Activated CD4-positive, alpha-beta T cell treated with anti-CD3 and anti-CD28 coated beads, Interleukin-2, amount 10 ng/mL, durations not matched to agents 24 days and 14 days (primary cell): ENCODE results near the gene RGS14. TPM values are rescaled to one million over a fixed set of nuclear protein-coding genes. Genes with fewer than 3 reads are reported as not detected.

Experiments
- DNase-seq: peaks from one replicate; pipeline ENCODE4 v3.0.0; 2022
- H3K27ac Mint-ChIP-seq: one replicate; pipeline ENCODE4 v1.8.0; 2022; ENCODE audit warnings: mild to moderate bottlenecking, mixed read lengths
- H3K27me3 Mint-ChIP-seq: one replicate; pipeline ENCODE4 v1.8.0; 2022; ENCODE audit warnings: mixed read lengths
- H3K36me3 Mint-ChIP-seq: one replicate; pipeline ENCODE4 v1.8.0; 2022; ENCODE audit warnings: low read depth, mild to moderate bottlenecking, mixed read lengths
- H3K4me1 Mint-ChIP-seq: one replicate; pipeline ENCODE4 v1.8.0; 2021; ENCODE audit warnings: mixed read lengths
- H3K4me3 Mint-ChIP-seq: one replicate; pipeline ENCODE4 v1.8.0; 2022; ENCODE audit warnings: mild to moderate bottlenecking, moderate library complexity, mixed read lengths
- H3K9me3 Mint-ChIP-seq: one replicate; pipeline ENCODE4 v1.8.0; 2021; ENCODE audit warnings: mixed read lengths
- intact Hi-C: fragments of 100-400 bp; cut with micrococcal nuclease; formaldehyde crosslinking; loops from one replicate; pipeline ENCODE4 v1.15.1; 2023
- total RNA-seq: library from RNA; stranded (reverse); gene quantifications from 2 replicates; pipeline ENCODE4 v1.2.3, GENCODE V29; 2022

Gene RGS14
- total RNA-seq, 1 donor from 2014 or later = 49.3 TPM

DNA sequence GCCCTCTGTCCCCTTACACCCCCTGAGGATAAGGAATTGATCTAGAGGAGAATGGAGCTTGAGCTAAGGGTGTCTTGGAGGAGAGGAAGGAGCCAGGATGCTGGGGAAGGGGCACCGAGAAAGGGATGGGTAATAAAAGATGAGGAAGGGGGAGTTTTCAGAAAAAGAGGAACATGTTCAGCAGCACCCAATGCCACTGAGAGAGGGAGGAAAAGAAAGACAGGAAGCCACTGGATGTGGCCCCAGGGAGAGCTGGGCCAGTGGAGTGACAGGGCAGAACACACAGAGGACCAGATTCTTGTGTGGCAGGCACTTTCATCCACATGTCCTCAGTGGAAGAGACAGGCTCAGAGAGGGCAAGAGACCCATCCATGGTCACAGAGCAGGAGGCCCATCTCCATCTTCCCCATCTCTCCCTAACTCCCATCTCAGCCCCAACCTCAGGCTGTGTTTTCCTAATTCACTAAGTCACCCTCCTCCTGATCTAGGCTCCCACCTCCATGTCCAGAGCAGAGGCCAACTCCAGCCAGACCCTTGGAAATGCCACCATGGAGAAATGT is 35.6 kb downstream of the RGS14 start:
- H3K9me3 Mint-ChIP-seq = no peaks in the 10 kb centered on the region
- H3K4me3 Mint-ChIP-seq = no peak overlapping the region
- no peaks in the 10 kb centered on the region for H3K36me3 Mint-ChIP-seq
- peaks cover 32% of the 10 kb centered on the region for H3K4me1 Mint-ChIP-seq
- H3K27me3 Mint-ChIP-seq = peaks cover 7% of the 10 kb centered on the region
- H3K27ac Mint-ChIP-seq = no peak overlapping the region
- no peak for DNase-seq
- intact Hi-C loops = no loop called here

DNA sequence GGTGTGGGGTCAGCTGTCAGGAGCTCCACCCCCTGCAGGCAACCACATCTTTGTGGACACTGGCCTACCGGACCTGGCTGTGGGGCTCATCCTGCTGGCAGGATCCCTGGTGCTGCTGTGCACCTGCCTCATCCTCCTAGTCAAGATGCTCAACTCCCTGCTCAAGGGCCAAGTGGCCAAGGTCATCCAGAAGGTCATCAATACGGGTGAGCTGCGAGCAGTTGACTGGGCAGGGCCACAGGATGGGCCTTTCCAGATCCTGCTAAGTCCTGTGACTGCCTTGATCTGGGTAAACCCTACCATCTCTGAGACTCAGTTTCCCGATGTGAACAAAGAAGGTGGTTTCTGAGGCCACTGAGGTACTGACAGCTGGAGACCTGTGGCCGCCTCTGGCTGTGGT is 36.3 kb downstream of the RGS14 start:
- DNase-seq = no peak
- no peak overlapping the region for H3K27ac Mint-ChIP-seq
- no peaks in the 10 kb centered on the region for H3K36me3 Mint-ChIP-seq
- H3K4me3 Mint-ChIP-seq = no peak overlapping the region
- H3K4me1 Mint-ChIP-seq = peaks cover 25% of the 10 kb centered on the region
- intact Hi-C loops = no loop called here
- no peaks in the 10 kb centered on the region for H3K9me3 Mint-ChIP-seq
- H3K27me3 Mint-ChIP-seq = peaks cover 5% of the 10 kb centered on the region

DNA sequence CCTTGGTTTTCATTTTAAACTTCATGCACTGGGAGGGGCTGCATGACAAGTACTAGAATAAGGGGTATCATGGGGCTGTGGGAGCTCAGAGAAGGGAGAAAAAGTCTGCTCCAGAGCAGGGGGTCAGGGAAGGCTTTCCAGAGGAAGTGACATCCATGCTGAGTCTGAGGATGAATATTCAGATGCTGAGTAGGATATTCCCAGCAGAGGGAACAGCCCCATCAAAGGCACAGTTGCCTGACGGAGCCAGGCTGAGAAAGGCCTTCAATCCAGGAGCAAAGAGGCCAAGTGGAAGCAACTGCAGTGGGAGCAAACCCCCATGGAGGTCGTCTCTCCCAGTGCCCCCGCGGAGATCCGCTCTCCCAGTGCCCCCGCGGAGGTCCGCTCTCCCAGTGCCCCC is 38.4 kb downstream of the RGS14 start:
- Mint-ChIP-seq H3K36me3 (no peaks in the 10 kb centered on the region), H3K9me3 (no peaks in the 10 kb centered on the region), H3K4me1 (peaks cover 7% of the 10 kb centered on the region), H3K27ac (no peak overlapping the region), H3K27me3 (peaks cover 7% of the 10 kb centered on the region), H3K4me3 (no peak overlapping the region)
- intact Hi-C loops = no loop called here
- no peak for DNase-seq

DNA sequence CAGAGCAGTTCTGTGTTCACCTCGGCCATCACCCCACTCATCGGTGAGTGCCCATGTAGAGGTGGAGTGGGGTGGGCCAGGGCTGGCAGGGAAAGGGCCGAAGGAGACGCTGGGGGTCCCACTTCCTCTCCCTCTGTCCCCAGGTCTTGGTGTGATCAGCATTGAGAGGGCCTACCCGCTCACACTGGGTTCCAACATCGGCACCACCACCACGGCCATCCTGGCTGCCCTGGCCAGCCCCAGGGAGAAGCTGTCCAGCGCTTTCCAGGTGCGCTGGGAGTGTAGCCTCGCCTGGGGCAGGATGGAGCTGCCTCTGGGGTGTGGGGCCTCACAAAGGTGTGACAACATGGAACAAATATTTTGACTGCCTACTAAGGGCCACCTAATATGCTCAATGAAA is 39.1 kb downstream of the RGS14 start:
- H3K27ac Mint-ChIP-seq = no peak overlapping the region
- intact Hi-C loops = no loop called here
- DNase-seq = no peak
- H3K4me1 Mint-ChIP-seq = peaks cover 3% of the 10 kb centered on the region
- no peak overlapping the region for H3K4me3 Mint-ChIP-seq
- H3K27me3 Mint-ChIP-seq = peaks cover 13% of the 10 kb centered on the region
- no peaks in the 10 kb centered on the region for H3K9me3 Mint-ChIP-seq
- no peaks in the 10 kb centered on the region for H3K36me3 Mint-ChIP-seq

DNA sequence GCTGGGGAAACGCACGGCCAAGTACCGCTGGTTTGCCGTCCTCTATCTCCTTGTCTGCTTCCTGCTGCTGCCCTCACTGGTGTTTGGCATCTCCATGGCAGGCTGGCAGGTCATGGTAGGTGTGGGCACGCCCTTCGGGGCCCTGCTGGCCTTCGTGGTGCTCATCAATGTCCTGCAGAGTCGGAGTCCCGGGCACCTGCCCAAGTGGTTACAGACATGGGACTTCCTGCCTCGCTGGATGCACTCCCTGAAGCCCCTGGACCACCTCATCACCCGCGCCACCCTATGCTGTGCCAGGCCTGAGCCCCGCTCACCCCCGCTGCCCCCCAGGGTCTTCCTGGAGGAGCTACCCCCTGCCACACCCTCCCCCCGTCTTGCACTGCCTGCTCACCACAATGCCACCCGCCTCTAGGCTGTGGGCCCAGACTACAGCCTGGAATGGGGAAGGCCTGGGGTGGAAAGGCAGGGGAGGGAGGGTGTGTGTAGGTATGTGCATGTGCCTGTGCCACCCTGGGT is 40.2 kb downstream of the RGS14 start:
- H3K9me3 Mint-ChIP-seq = no peaks in the 10 kb centered on the region
- no peaks in the 10 kb centered on the region for H3K36me3 Mint-ChIP-seq
- peaks cover 24% of the 10 kb centered on the region for H3K27me3 Mint-ChIP-seq
- no peak overlapping the region for H3K4me3 Mint-ChIP-seq
- peaks cover 13% of the 10 kb centered on the region for H3K4me1 Mint-ChIP-seq
- intact Hi-C loops = no loop called here
- H3K27ac Mint-ChIP-seq = no peak overlapping the region
- no peak for DNase-seq

DNA sequence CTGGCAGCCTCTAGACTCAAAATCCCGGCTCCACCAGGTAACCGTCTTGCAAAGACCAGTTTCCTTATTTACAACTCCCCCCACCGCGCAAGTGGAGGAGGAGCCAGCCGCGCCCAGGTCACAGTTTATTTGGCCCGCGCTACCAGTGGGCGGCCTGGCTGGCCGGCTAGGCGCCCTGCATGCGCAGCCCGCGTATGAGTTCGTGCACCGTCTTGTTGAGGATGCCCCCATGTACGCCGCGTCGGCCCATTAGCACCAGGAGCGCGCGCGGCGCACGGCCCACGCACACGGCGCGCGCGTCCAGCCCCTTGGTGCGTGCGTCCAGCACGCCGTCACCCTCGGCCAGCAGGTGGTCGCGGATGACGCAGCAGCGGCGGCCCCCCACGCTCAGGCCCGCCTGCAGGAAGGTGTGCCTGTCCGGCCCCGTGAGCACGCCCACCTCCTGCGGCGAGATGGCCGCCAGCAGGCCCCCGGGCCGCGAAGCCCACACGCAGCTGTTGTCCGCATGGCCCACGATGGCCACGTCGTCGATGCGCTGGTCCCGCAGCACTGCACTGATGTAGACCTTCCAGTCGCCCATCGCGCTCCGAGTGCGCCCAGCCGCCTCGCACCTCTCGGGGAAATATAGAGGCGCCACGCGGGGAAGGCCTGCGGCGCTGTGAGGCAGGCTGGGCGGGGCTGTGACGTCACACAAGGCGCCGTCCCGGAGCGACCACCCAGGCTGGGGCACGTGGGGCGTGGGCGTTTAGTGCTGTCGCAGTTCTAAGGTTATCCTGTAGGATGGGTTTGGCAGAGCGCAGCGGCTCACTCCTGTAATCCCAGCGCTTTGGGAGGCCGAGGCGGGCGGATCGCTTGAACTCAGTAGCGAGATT is 42.5 kb downstream of the RGS14 start, which contains the start of gene PFN3:
PFN3 (minus strand) TSS at position 665 of the 872 bp plus-strand sequence; CDS start at position 580, 85 bp downstream.
- Mint-ChIP-seq H3K9me3 (no peaks in the 10 kb centered on the region), H3K27ac (no peak within 1 kb of the TSS), H3K4me3 (no peak within 1 kb of the TSS), H3K4me1 (peaks cover 17% of the 10 kb centered on the region), H3K27me3 (peaks cover 27% of the 10 kb centered on the region), H3K36me3 (no peaks in the 10 kb centered on the region)
- intact Hi-C loops = loop anchor here (10.0 kb wide), 1 partner anchor 195 kb away; the partner anchor contains the start of gene TMED9
- no peak for DNase-seq

DNA sequence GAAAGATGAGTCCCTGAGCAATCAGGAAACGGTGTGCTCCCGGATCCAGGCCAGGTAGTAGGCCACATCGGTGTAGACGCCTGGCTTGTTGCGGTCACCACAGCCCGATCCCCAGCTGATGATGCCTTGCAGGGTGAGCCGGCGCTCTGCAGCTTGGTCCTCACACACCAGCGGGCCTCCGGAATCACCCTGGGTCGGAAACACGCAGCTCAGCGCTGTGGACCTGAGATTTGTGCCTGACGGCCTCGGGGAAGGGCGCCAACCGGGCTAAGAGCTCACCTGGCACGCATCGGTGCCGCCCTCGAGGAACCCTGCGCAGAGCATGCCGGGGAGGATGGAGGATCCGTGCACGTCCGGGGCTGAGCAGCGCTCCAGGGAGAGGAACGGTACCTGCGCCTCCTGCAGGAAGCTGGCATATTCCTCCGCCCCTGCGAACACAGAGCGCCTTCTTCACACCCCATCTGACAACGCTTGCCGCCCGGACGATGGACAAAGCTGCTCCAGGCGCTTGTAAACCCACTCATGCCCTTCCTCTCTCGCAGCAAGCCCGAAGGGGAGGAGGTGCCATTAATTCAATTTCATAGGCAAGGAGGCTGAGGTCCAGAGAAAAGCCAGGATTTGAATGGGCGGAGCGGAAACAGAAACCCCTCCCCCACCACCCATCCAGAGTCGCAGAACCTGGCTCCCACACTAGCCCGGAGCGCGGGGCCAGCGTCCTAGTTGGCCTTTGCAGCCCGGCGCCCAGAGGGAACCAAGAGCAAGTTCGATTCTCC is 44.7 kb downstream of the RGS14 start:
- DNase-seq = peak; percentile 90
- Mint-ChIP-seq H3K4me3 (peak overlapping the region; percentile 88), H3K27me3 (peaks cover 32% of the 10 kb centered on the region), H3K9me3 (no peaks in the 10 kb centered on the region), H3K27ac (peak overlapping the region; percentile 37), H3K36me3 (no peaks in the 10 kb centered on the region), H3K4me1 (peaks cover 17% of the 10 kb centered on the region)
- intact Hi-C loops = loop anchor here (1.0 to 10.0 kb wide), 5 partner anchors 12 to 192 kb away; partner anchors contain the start of gene TMED9

DNA sequence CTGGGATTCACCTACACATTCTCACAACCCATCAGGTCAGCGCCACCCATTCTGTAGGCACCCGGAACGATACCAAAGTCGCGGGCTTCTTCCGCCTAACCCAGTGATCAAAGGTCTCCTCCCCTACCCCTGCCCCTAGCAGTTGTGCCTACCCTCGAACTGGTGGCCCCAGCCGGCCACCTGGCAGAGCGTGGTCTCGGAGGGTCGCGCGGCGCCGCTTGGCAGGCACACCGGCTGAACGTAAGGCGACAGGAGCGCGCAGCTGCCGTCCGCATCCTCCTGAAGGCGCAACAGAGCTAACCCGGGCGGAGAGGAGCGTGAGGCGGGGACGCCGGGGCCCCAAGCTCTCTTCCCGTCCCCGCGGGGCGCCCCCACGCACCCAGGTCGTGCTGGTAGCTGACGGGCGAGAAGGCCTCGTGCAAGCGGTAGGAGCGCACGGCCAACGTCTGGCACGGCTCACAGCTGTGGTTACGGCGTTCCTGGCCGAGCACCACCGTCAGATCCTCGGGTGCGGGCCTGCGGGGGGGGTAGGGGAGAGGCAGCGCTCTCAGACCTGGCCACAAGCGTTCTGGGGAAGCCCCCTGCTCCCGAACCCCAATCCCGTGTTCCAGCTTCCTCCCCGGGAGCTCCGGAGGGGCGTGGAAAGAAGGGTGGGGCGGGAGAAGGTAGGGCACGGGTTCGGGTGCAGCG is 45.5 kb downstream of the RGS14 start:
- intact Hi-C loops = loop anchor here (1.0 to 10.0 kb wide), 3 partner anchors 26 to 192 kb away; partner anchors contain the start of gene TMED9

DNA sequence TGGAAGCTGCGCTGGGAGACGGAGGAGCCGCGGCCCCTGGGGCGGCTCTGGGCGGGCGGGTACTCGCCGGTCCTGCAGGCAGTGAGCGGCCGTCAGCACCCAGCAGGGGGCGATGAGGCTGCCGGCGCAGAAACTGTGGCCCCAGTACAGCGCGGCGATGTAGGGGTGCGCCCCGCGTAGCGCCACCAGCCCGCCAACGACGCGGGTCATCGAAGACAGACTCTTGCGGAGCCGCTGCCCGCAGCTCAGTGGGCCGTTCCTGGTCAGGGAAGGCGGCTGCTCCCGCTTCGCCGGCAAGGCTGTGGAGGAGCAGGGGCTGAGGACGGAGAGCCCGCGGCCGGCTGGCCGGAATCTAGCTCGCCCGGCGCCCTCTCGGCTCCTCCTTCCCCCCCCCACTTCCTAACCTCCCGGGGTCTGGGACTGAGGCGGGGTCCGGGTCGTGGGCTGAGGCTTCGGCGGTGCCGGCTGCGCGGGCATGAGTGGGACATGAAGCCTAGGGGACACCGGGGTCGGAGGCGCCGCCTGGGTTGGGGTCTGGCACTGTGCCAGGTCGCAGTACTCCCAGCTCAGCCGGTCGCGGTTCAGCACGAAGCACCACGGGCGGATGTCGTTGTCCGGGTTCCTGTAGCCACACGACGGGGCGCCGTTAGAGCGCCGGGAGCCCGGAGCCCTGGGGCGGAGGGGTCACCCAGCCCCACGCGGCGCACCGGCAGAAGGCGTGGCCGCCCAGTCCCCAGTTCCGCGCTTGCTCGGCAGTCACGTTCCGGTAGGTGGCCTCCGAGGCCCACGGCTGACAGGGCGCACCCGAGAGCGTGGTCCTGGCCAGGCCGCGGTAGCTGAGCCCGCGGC is 46.3 kb downstream of the RGS14 start:
- Mint-ChIP-seq H3K36me3 (no peaks in the 10 kb centered on the region), H3K27me3 (peaks cover 33% of the 10 kb centered on the region), H3K9me3 (no peaks in the 10 kb centered on the region), H3K4me3 (peak overlapping the region; percentile 88), H3K4me1 (peaks cover 17% of the 10 kb centered on the region), H3K27ac (peak overlapping the region; percentile 67)
- intact Hi-C loops = loop anchor here (1.0 to 10.0 kb wide), 4 partner anchors 25 to 191 kb away; partner anchors contain the start of genes PDLIM7 and TMED9
- peak; percentile 95 for DNase-seq

More for the DNA sequence above, 45.5 kb downstream of the RGS14 start:
- Mint-ChIP-seq H3K9me3 (no peaks in the 10 kb centered on the region), H3K4me1 (peaks cover 17% of the 10 kb centered on the region), H3K27ac (peak overlapping the region; percentile 67), H3K27me3 (peaks cover 33% of the 10 kb centered on the region), H3K4me3 (peak overlapping the region; percentile 88), H3K36me3 (no peaks in the 10 kb centered on the region)
- peak; percentile 84 for DNase-seq

DNA sequence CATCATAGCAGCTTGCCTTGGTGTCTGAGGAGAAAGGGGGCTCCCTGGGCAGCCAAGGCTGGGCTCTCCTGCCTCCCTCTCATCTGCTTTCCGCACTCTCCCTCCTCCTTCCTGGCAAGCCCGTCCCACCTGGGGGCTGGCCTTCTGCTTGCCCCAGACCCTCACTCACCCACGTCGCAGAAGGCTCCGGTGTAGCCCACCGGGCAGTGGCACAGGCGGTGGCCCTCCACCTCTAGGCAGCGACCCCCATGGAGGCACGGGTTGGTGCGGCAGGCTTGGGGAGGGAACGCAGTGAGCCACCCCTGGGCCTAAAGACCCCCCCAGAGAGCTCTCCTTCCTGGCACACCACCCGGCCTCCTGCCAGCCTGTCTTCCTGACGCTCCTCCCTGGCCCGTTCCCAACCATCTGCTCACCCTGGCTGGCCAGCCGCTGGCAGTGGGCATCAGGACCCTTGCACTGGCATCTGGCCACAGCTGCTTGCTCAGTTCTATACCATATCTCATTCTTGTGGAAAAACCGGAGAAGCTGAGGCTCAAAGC is 47.0 kb downstream of the RGS14 start:
- no peaks in the 10 kb centered on the region for H3K9me3 Mint-ChIP-seq
- peaks cover 33% of the 10 kb centered on the region for H3K27me3 Mint-ChIP-seq
- peak overlapping the region; percentile 88 for H3K4me3 Mint-ChIP-seq
- no peak for DNase-seq
- intact Hi-C loops = loop anchor here (1.0 to 10.0 kb wide), 2 partner anchors 93 to 190 kb away; partner anchors contain the start of genes PDLIM7 and TMED9
- H3K4me1 Mint-ChIP-seq = peaks cover 17% of the 10 kb centered on the region
- H3K36me3 Mint-ChIP-seq = no peaks in the 10 kb centered on the region
- peak overlapping the region; percentile 29 for H3K27ac Mint-ChIP-seq

DNA sequence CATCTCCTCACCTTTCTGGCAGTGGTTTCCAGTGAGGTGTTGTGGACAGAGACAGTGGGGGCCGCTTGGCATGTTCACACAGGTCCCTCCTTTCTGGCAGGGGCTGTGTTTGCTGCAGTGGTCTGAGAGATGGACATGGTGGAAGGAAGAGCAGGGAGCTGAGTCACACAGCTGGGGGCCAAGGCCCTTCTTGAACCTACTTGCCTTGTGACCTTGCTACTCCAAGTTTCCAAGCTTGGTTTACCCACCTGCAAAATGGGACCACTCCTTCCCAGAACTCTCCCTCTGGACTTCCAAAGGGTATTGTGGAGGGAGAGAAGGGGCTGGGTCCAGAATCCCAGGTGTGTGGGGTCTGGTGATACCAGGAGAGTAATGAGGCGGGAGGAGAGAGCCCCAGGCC is 47.6 kb downstream of the RGS14 start:
- Mint-ChIP-seq H3K4me3 (no peak overlapping the region), H3K4me1 (peaks cover 17% of the 10 kb centered on the region), H3K27me3 (peaks cover 32% of the 10 kb centered on the region), H3K27ac (no peak overlapping the region), H3K36me3 (no peaks in the 10 kb centered on the region), H3K9me3 (no peaks in the 10 kb centered on the region)
- intact Hi-C loops = loop anchor here (10.0 kb wide), 1 partner anchor 189 kb away; the partner anchor contains the start of gene TMED9
- no peak for DNase-seq

DNA sequence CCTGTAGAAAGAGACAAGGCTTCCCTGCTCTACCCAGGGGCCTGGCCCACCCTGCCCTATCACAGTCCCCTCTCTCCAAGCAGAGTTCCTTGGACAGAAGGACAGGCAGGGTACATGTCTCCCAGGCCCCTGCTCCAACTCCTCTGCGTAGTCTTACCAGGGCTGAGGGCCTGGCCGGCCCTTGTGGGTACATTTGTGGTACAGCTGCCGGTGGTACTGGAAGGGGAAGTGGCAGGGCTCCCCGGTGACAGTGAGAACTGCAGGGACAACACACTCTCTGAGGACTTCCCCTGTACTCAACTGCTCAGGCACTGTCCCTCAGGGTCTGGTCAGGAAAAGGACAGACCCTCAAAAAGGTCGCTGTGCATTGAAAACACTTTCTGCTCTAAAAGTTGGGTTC is 48.1 kb downstream of the RGS14 start:
- no peak for DNase-seq
- intact Hi-C loops = loop anchor here (10.0 kb wide), 1 partner anchor 189 kb away; the partner anchor contains the start of gene TMED9
- H3K4me1 Mint-ChIP-seq = peaks cover 22% of the 10 kb centered on the region

More for the DNA sequence above, 48.1 kb downstream of the RGS14 start:
- no peaks in the 10 kb centered on the region for H3K9me3 Mint-ChIP-seq
- H3K36me3 Mint-ChIP-seq = no peaks in the 10 kb centered on the region
- H3K4me3 Mint-ChIP-seq = no peak overlapping the region
- peaks cover 32% of the 10 kb centered on the region for H3K27me3 Mint-ChIP-seq
- no peak overlapping the region for H3K27ac Mint-ChIP-seq
